Measurements from ENCODE around the gene SEMA3D.
A peak's percentile ranks its signal among the peaks of the same experiment; 100 is the strongest.

Gene SEMA3D

GRCh38 chr7:85004402-85004801 lies 182.5 kb downstream of the SEMA3D start:
- WGBS (ENCODE audit: extremely low coverage, insufficient coverage, insufficient read length) = no CpG with 5 or more reads among the region's 2 CpGs
- Histone ChIP-seq H3K79me1 (ENCODE audit: low read length) (no peaks in the 10 kb centered on the region), H3K4me2 (ENCODE audit: low read length) (no peak overlapping the region), H3K18ac (ENCODE audit: low read length) (no peak overlapping the region), H3K9me3 (ENCODE audit: insufficient read depth, low read depth, low read length) (no peaks in the 10 kb centered on the region), H3K36me3 (ENCODE audit: control insufficient read depth in 1 of 2, insufficient read depth in 2 of 2, low read length in 2 of 2) (no peaks in the 10 kb centered on the region), H3K4ac (ENCODE audit: low read depth, low read length) (no peak overlapping the region), H2BK12ac (ENCODE audit: low read length) (peak overlapping the region; percentile 71), H3K14ac (ENCODE audit: low read length) (no peak overlapping the region), H3K27ac (ENCODE audit: low read depth, low read length) (no peak overlapping the region), H2BK120ac (ENCODE audit: insufficient read depth, low read length, poor library complexity) (no peak overlapping the region), H3K23ac (ENCODE audit: low read length) (no peak overlapping the region), H3K27me3 (ENCODE audit: insufficient read depth, low read length) (no peaks in the 10 kb centered on the region), H4K8ac (ENCODE audit: low read depth, low read length) (no peak overlapping the region), H3K79me2 (ENCODE audit: control insufficient read depth, insufficient read depth, low read length, poor library complexity) (no peaks in the 10 kb centered on the region), H4K12ac (ENCODE audit: low read depth, low read length) (no peak overlapping the region), H2BK5ac (ENCODE audit: low read depth, low read length, poor library complexity) (no peak overlapping the region), H4K91ac (ENCODE audit: low read depth, low read length) (no peak overlapping the region), H3K4me1 (ENCODE audit: control insufficient read depth in 1 of 2, insufficient read depth in 2 of 2, low read length in 2 of 2) (no peaks in the 10 kb centered on the region), H2AFZ (ENCODE audit: insufficient read depth, low read length, poor library complexity) (no peak overlapping the region), H3K4me3 (ENCODE audit: low read depth, low read length) (no peak overlapping the region), H3K9ac (ENCODE audit: low read length) (no peak overlapping the region), H2AK5ac (ENCODE audit: low read length) (no peak overlapping the region)
- no peak for DNase-seq

GRCh38 chr7:85001495-85002345 lies 185.1 kb downstream of the SEMA3D start:
- H3K18ac ChIP-seq (ENCODE audit: low read length) = no peak overlapping the region
- no peaks in the 10 kb centered on the region for H3K27me3 ChIP-seq (ENCODE audit: insufficient read depth, low read length)
- no peak overlapping the region for H3K27ac ChIP-seq (ENCODE audit: low read depth, low read length)
- H3K36me3 ChIP-seq (ENCODE audit: control insufficient read depth in 1 of 2, insufficient read depth in 2 of 2, low read length in 2 of 2) = no peaks in the 10 kb centered on the region
- no peak overlapping the region for H2BK12ac ChIP-seq (ENCODE audit: low read length)
- no CpG with 5 or more reads among the region's 3 CpGs for whole genome bisulfite sequencing (ENCODE audit: extremely low coverage, insufficient coverage, insufficient read length)
- H4K12ac ChIP-seq (ENCODE audit: low read depth, low read length) = no peak overlapping the region
- no peaks in the 10 kb centered on the region for H3K79me2 ChIP-seq (ENCODE audit: control insufficient read depth, insufficient read depth, low read length, poor library complexity)
- no peak overlapping the region for H3K4me2 ChIP-seq (ENCODE audit: low read length)
- H3K4me1 ChIP-seq (ENCODE audit: control insufficient read depth in 1 of 2, insufficient read depth in 2 of 2, low read length in 2 of 2) = no peaks in the 10 kb centered on the region
- no peak overlapping the region for H3K14ac ChIP-seq (ENCODE audit: low read length)
- H3K4me3 ChIP-seq (ENCODE audit: low read depth, low read length) = no peak overlapping the region
- no peak overlapping the region for H2AK5ac ChIP-seq (ENCODE audit: low read length)
- no peak overlapping the region for H4K8ac ChIP-seq (ENCODE audit: low read depth, low read length)
- DNase-seq = no peak
- H4K91ac ChIP-seq (ENCODE audit: low read depth, low read length) = no peak overlapping the region
- no peak overlapping the region for H2BK5ac ChIP-seq (ENCODE audit: low read depth, low read length, poor library complexity)
- H3K23ac ChIP-seq (ENCODE audit: low read length) = no peak overlapping the region
- H2AFZ ChIP-seq (ENCODE audit: insufficient read depth, low read length, poor library complexity) = no peak overlapping the region
- H3K9me3 ChIP-seq (ENCODE audit: insufficient read depth, low read depth, low read length) = no peaks in the 10 kb centered on the region
- no peak overlapping the region for H2BK120ac ChIP-seq (ENCODE audit: insufficient read depth, low read length, poor library complexity)
- H3K9ac ChIP-seq (ENCODE audit: low read length) = no peak overlapping the region
- H3K4ac ChIP-seq (ENCODE audit: low read depth, low read length) = no peak overlapping the region
- H3K79me1 ChIP-seq (ENCODE audit: low read length) = no peaks in the 10 kb centered on the region

- H3K79me1 ChIP-seq (ENCODE audit: low read length) = no peaks in the 10 kb centered on the region
- no peak overlapping the region for H4K12ac ChIP-seq (ENCODE audit: low read depth, low read length)
- H2AFZ ChIP-seq (ENCODE audit: insufficient read depth, low read length, poor library complexity) = no peak overlapping the region
- H3K23ac ChIP-seq (ENCODE audit: low read length) = no peak overlapping the region
- no peak overlapping the region for H4K91ac ChIP-seq (ENCODE audit: low read depth, low read length)
- no peak overlapping the region for H3K4me3 ChIP-seq (ENCODE audit: low read depth, low read length)
- no peaks in the 10 kb centered on the region for H3K27me3 ChIP-seq (ENCODE audit: insufficient read depth, low read length)
- no peak overlapping the region for H2AK5ac ChIP-seq (ENCODE audit: low read length)
- no peak overlapping the region for H3K27ac ChIP-seq (ENCODE audit: low read depth, low read length)
- no peaks in the 10 kb centered on the region for H3K4me1 ChIP-seq (ENCODE audit: control insufficient read depth in 1 of 2, insufficient read depth in 2 of 2, low read length in 2 of 2)
- H3K9ac ChIP-seq (ENCODE audit: low read length) = no peak overlapping the region
- H3K36me3 ChIP-seq (ENCODE audit: control insufficient read depth in 1 of 2, insufficient read depth in 2 of 2, low read length in 2 of 2) = no peaks in the 10 kb centered on the region
- no peak overlapping the region for H3K14ac ChIP-seq (ENCODE audit: low read length)
- no peak overlapping the region for H3K4ac ChIP-seq (ENCODE audit: low read depth, low read length)
- H3K4me2 ChIP-seq (ENCODE audit: low read length) = no peak overlapping the region
- DNase-seq = no peak
- no peak overlapping the region for H2BK120ac ChIP-seq (ENCODE audit: insufficient read depth, low read length, poor library complexity)
- no peaks in the 10 kb centered on the region for H3K79me2 ChIP-seq (ENCODE audit: control insufficient read depth, insufficient read depth, low read length, poor library complexity)
- WGBS (ENCODE audit: extremely low coverage, insufficient coverage, insufficient read length) = no CpG with 5 or more reads among the region's 1 CpG
- H4K8ac ChIP-seq (ENCODE audit: low read depth, low read length) = no peak overlapping the region
- H2BK12ac ChIP-seq (ENCODE audit: low read length) = peak overlapping the region; percentile 82
- no peak overlapping the region for H2BK5ac ChIP-seq (ENCODE audit: low read depth, low read length, poor library complexity)
- no peak overlapping the region for H3K18ac ChIP-seq (ENCODE audit: low read length)
- H3K9me3 ChIP-seq (ENCODE audit: insufficient read depth, low read depth, low read length) = no peaks in the 10 kb centered on the region
Measured at GRCh38 chr7:85000735-85001350, 186.0 kb downstream of the SEMA3D start.

GRCh38 chr7:84999450-84999849 lies 187.4 kb downstream of the SEMA3D start:
- H3K9me3 ChIP-seq (ENCODE audit: insufficient read depth, low read depth, low read length) = no peaks in the 10 kb centered on the region

More at GRCh38 chr7:84999450-84999849, 187.4 kb downstream of the SEMA3D start:
- H3K18ac ChIP-seq (ENCODE audit: low read length) = no peak overlapping the region
- no peak overlapping the region for H2BK120ac ChIP-seq (ENCODE audit: insufficient read depth, low read length, poor library complexity)
- WGBS (ENCODE audit: extremely low coverage, insufficient coverage, insufficient read length) = no CpG with 5 or more reads among the region's 8 CpGs
- H3K23ac ChIP-seq (ENCODE audit: low read length) = no peak overlapping the region
- H2BK12ac ChIP-seq (ENCODE audit: low read length) = no peak overlapping the region
- H4K12ac ChIP-seq (ENCODE audit: low read depth, low read length) = no peak overlapping the region
- no peak overlapping the region for H3K4me3 ChIP-seq (ENCODE audit: low read depth, low read length)
- no peak overlapping the region for H4K8ac ChIP-seq (ENCODE audit: low read depth, low read length)
- no peak for DNase-seq
- no peak overlapping the region for H3K27ac ChIP-seq (ENCODE audit: low read depth, low read length)
- H3K4ac ChIP-seq (ENCODE audit: low read depth, low read length) = no peak overlapping the region
- no peak overlapping the region for H3K4me2 ChIP-seq (ENCODE audit: low read length)
- H3K79me2 ChIP-seq (ENCODE audit: control insufficient read depth, insufficient read depth, low read length, poor library complexity) = no peaks in the 10 kb centered on the region
- no peaks in the 10 kb centered on the region for H3K27me3 ChIP-seq (ENCODE audit: insufficient read depth, low read length)
- no peaks in the 10 kb centered on the region for H3K4me1 ChIP-seq (ENCODE audit: control insufficient read depth in 1 of 2, insufficient read depth in 2 of 2, low read length in 2 of 2)
- H3K9ac ChIP-seq (ENCODE audit: low read length) = no peak overlapping the region
- H2BK5ac ChIP-seq (ENCODE audit: low read depth, low read length, poor library complexity) = no peak overlapping the region
- no peaks in the 10 kb centered on the region for H3K36me3 ChIP-seq (ENCODE audit: control insufficient read depth in 1 of 2, insufficient read depth in 2 of 2, low read length in 2 of 2)
- no peak overlapping the region for H2AK5ac ChIP-seq (ENCODE audit: low read length)
- no peaks in the 10 kb centered on the region for H3K79me1 ChIP-seq (ENCODE audit: low read length)
- H4K91ac ChIP-seq (ENCODE audit: low read depth, low read length) = no peak overlapping the region
- no peak overlapping the region for H3K14ac ChIP-seq (ENCODE audit: low read length)
- no peak overlapping the region for H2AFZ ChIP-seq (ENCODE audit: insufficient read depth, low read length, poor library complexity)

Data from trophoblast cell (in vitro differentiated cells and primary cell).